ENCODE results near the gene HS3ST3A1. TPM values are rescaled to one million over a fixed set of nuclear protein-coding genes. Genes with fewer than 3 reads are reported as not detected.

The HS3ST3A1 gene
- total RNA-seq, 1 experiment from 2014 or later, result 3.4 TPM

- no peak for TF ChIP-seq CTCF (conservative IDR thresholded peaks at IDR 0.05)
- no peak overlapping the region for H2BK5ac ChIP-seq (ENCODE audit: insufficient read length, low read length)
- H4K5ac ChIP-seq (ENCODE audit: insufficient read length, low read depth, low read length), result no peak overlapping the region
- no peaks in the 10 kb centered on the region for H3K79me1 ChIP-seq (ENCODE audit: insufficient read depth, low read depth, low read length, poor library complexity, severe bottlenecking)
- no peak overlapping the region for H3K23ac ChIP-seq (ENCODE audit: insufficient read length, low read depth, low read length)
- H3K27ac ChIP-seq (ENCODE audit: insufficient read length, low read depth, low read length), result no peak overlapping the region
- Mint-ChIP-seq H3K9me3 (no peaks in the 10 kb centered on the region; a peak in 1 of 5 replicates), H3K36me3 (ENCODE audit: insufficient read depth in 1 of 3, low read depth in 3 of 3) (no peaks in the 10 kb centered on the region; a peak in 2 of 7 replicates), H3K27me3 (ENCODE audit: low read depth) (peaks cover 10% of the 10 kb centered on the region), H3K4me1 (peaks cover 26 to 31% of the 10 kb centered on the region in 2 experiments), H3K27ac (peak overlapping the region in 2 of 3 experiments; percentile 52 to 77; a peak in 2 of 7 replicates), H3K4me3 (no peak overlapping the region)
- no peak overlapping the region for H3K9ac ChIP-seq (ENCODE audit: extremely low read depth, insufficient read length, low read length)
- no peak overlapping the region for H3T11ph ChIP-seq (ENCODE audit: low read length)
- H4K91ac ChIP-seq (ENCODE audit: insufficient read length, low read depth, low read length), result no peak overlapping the region
- H2BK12ac ChIP-seq (ENCODE audit: insufficient read length, low read depth, low read length), result no peak overlapping the region
- no peak overlapping the region for H3K14ac ChIP-seq (ENCODE audit: insufficient read depth, low read length)
- H2BK120ac ChIP-seq (ENCODE audit: low read depth, low read length, poor library complexity, severe bottlenecking), result no peak overlapping the region
- H2AK5ac ChIP-seq (ENCODE audit: insufficient read length, low read length), result no peak overlapping the region
- no peaks in the 10 kb centered on the region for H3K79me2 ChIP-seq (ENCODE audit: insufficient read depth, low read length)
- WGBS (ENCODE audit: extremely low coverage, insufficient read length, low lambda C conversion rate), result no CpG with 5 or more reads among the region's 5 CpGs
- no peak overlapping the region for H2BK20ac ChIP-seq (ENCODE audit: low read depth, low read length, poor library complexity, severe bottlenecking)
- no peak overlapping the region for H3K56ac ChIP-seq (ENCODE audit: insufficient read length, low read depth, low read length)
- H2BK15ac ChIP-seq (ENCODE audit: low read depth, low read length), result peak overlapping the region; percentile 92; the same call in 1 of the 2 replicates
- H3K27me3 ChIP-seq (ENCODE audit: insufficient read depth, low read length), result no peaks in the 10 kb centered on the region
- H3K18ac ChIP-seq (ENCODE audit: insufficient read length, low read depth, low read length), result no peak overlapping the region
- no peaks in the 10 kb centered on the region for H3K23me2 ChIP-seq (ENCODE audit: insufficient read length, low read depth, low read length, poor library complexity, severe bottlenecking)
- H3K4me1 ChIP-seq (ENCODE audit: insufficient read depth, low read length), result no peaks in the 10 kb centered on the region
- no peak overlapping the region for H4K8ac ChIP-seq (replicated peaks; ENCODE audit: insufficient read length, low read depth, low read length)
- no peaks in the 10 kb centered on the region for H3K9me3 ChIP-seq (ENCODE audit: control insufficient read depth, low read depth, low read length)
- no peak overlapping the region for H3K4ac ChIP-seq (ENCODE audit: low read depth, low read length)
- H4K20me1 ChIP-seq (ENCODE audit: control insufficient read depth, insufficient read depth, insufficient read length), result no peaks in the 10 kb centered on the region
- H3K4me2 ChIP-seq (ENCODE audit: insufficient read depth, insufficient read length, low read length), result no peak overlapping the region
- no peak for DNase-seq
- no peak overlapping the region for H2AFZ ChIP-seq (ENCODE audit: low read length)
Measured at GRCh38 chr17:13594310-13594709, 7.4 kb downstream of the HS3ST3A1 start.
